ENCODE measurements around the gene ZYX.

DNA sequence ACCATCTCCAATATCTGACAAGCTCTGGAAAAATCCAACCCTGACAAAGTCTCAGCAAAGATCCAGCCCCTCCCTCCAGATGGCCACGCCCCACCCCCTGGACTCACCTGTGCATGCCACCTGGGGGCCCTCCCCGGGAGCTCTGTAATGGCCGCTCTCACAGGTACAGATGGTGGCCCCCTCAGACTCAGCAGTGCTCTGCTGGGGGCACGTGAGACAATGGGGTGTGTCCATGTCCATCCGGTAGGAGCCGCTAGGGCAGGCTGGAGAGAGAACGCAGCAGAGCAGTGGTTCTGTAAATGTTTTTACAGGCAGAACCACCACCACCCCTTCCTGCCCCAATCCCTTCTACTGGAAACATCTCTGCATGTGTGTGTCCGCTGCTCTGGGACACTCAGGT is 18.0 kb downstream of the ZYX start:
- no peak for TF ChIP-seq POLR2A (IDR thresholded peaks at IDR 0.05; ENCODE audit: low read depth, low read length)
- TF ChIP-seq TAF1 (IDR thresholded peaks at IDR 0.05; ENCODE audit: borderline replicate concordance, low read depth, low read length) = no peak
- TF ChIP-seq POLR2AphosphoS5 (IDR thresholded peaks at IDR 0.05; ENCODE audit: low read depth, low read length) = no peak

Measured in GM12892 (cell line).